ENCODE data around the gene CPLANE1. TPM values are rescaled to one million over a fixed set of nuclear protein-coding genes. Genes with fewer than 3 reads are reported as not detected.
"Not testable (repeated sequence)": the region's sequence is repeated elsewhere in the genome, so short reads cannot be mapped to it uniquely, and the experiment has no call there.

Gene CPLANE1
- polyA plus RNA-seq, 4 donors = 23.8 to 35.6 (median 31.0) TPM

DNA sequence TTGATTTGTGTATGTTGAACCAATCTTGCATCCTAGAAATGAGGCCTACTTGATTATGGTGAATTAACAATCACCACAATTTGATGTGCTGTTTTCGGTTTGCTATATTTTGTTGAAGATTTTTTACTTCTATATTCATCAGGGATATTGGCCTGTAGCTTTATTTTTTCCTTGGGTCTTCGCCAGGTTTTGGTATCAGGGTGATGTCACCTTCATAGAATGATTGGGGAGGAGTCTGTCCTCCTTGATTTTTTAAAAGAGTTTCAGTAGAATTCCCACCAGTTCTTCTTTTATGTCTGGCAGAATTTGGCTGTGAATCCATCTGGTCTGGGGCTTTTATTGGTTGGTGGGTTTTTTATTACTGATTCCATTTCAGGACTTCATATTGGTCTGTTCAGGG, 115.2 kb downstream of the CPLANE1 start:
- DNase-seq (ENCODE audit: low read depth in 4 of 4, low spot score in 2 of 4) = no peak

DNA sequence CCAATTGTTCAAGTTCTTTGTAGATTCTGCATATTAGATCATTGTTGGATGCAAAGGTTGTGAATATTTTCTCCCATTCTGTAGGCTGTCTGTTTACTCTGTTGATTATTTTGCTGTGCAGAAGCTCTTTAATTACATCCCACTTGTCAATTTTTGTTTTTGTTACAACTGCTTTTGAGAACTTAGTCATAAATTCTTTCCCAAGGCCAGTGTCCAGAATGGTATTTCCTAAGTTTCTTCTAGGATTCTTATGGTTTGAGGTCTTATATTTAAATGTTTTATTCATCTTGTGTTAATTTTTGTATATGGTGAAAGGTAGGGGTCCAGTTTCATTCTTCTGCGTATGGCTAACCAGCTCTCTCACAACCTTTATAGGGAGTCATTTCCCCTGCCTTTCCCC, 116.5 kb downstream of the CPLANE1 start:
- no peak for DNase-seq (ENCODE audit: low read depth in 4 of 4, low spot score in 2 of 4)

DNA sequence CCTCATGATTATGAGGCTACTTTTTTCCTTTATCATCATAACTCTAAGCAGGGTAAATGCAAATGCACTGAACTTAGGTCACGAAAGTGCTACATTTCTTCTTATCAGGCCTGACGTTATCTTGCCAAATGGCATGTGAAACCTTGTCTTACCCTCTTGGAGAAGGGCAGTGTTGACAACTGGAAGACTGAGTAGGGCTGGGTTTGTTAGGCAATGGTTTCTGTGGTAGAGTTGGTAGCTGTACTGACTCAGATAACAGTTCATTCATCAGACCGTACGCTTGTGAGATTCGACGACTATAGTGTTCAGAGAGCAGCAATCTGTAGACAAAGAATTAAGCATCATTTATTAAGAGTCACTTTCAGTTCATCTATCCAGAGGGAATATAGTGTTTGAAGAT, 127.7 kb downstream of the CPLANE1 start:
- DNase-seq (ENCODE audit: low read depth in 4 of 4, low spot score in 2 of 4) = no peak

DNA sequence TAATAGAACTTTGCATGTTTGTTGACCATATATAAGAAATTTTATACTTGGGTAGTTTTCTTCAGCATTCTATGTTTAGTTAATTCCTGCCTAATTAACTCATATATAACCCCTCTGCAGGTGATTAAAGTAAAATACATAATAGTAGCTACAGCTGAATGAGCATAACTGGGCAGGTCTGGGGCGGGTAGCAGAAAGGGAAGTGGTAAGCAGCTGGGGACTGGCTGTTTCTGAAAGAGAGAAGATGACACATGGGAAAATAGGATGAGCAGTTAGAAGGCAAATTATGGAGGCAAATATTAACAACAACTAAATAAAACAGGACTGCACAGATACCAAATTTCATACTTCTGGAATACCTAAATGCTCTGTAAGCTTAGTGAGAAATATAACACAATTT, 128.1 kb downstream of the CPLANE1 start:
- DNase-seq (ENCODE audit: low read depth in 4 of 4, low spot score in 2 of 4) = no peak

DNA sequence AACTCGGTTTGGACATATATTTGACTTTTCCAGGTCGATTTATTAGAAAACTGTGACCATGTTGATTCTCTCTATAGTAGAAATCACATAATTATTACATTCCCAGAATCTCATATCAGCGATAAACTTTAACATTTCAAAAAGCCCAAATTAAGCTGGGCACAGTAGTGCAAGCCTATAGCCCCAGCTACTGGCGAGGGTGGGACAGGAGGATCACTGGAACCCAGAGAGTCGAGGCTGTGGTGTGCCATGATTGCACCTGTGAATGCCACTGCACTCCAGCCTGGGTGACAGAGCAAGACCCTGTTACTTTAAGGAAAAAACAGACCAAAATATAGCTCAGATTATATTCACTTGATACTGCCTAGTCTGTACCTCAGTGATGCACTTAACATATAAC, 128.9 kb downstream of the CPLANE1 start:
- no peak for DNase-seq (ENCODE audit: low read depth in 4 of 4, low spot score in 2 of 4)

DNA sequence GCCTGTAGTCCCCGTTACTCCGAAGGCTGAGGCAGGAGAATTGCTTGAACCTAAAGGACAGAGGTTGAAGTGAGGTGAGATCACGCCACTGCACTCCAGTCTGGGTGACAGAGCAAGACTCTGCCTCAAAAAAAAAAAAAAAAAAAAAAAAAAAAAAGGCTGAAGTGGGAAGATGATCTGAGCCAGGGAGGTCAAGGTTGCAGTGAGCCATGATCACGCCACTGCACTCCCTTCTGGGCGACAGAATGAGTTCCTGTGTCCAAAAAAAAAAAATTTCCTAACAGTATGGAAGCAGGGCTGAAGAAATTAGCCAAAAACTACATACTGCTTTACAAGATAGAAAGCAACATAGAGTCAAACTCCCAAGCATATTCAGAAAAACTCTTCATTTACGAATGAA, 132.8 kb downstream of the CPLANE1 start:
- DNase-seq (ENCODE audit: low read depth in 4 of 4, low spot score in 2 of 4) = no peak

DNA sequence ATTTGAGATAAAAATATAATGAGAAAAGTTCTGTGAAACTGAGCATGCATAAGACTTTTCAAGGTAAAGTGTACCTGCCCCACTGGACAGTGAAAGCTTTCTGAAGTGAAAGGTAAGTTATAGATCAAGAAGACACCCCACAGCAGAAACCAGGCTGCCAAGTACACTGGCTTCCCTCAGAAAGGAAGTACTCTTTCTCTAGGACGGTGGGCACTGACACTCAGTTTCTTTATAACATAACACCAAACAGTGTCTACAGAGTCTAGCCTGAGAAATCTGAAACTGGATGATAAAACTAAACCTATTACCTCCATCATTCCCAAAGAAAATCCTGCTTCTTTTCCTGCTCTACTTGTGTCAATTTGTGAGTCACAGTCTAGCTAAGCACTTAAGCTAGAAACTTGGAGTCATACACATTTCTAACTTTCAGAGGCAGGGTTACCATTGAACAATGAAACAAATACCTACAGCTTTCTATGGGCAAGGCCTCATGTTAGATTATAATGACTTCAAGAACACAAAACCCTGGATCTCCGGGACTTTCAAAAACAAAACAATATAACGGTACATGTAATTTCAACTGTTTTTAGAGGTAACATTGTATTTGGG, 136.7 kb downstream of the CPLANE1 start:
- no peak for DNase-seq (ENCODE audit: low read depth in 4 of 4, low spot score in 2 of 4)

DNA sequence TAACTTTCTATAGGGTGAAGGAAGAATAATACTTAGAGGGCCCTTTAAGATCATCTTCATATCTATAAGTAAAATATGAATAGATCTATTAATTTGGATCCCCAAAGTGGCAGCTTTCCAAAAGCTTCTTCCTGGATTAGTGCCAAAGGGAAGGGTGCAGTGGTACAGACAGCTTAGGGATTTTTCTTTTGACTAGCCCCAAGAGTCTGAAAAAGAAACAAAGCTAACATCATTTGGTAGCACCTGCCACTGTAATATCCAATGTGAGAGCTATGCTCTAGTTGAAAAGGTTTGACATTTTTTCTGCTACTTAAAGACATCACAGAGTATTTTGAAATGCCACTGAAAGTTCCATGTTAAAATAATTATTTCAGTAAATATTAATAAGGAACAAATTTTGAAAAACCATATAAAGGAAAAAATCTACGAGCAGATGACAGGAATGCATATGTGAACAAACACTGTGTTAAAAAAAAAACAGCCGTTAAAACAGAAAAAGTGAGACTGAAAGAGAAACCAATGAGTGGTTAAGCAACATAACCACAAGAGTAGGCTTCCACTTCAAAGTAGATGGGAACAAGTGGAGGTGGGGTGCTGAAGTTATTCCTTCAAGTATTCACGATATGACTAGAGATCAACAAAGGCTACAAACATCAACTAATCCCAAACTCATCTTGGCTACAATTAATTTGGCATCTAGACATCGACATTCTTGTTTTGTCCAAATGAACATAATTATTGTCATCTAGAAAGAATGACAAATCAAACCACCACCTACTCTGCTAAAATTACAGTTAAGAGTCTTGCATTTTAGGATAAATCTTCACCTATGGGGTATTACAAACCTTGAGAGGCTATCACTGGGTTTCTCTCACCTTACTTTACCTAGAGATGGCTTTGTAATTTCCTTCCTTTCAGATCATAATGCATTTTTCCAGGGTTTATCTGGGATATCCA, 137.5 kb downstream of the CPLANE1 start:
- no peak for DNase-seq (ENCODE audit: low read depth in 4 of 4, low spot score in 2 of 4)

DNA sequence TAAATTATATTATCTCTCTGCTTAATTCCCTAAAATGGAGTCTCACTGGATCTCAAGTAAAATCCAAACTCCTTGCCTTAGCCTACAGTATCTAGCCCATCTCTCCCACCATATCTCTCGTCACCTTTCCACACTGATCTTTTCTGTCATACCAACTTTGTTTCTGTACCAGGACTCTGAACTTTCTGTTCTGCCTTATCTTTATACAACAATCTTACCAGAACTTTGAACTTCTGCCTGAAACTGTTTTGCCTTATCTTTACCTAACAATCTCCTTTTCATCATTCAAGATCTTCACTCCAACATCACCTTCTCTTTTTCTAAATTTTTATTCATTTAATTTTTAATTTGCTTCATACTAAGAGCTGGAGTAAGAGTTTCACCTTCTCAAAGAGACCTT, 139.0 kb downstream of the CPLANE1 start:
- no peak for DNase-seq (ENCODE audit: low read depth in 4 of 4, low spot score in 2 of 4)

DNA sequence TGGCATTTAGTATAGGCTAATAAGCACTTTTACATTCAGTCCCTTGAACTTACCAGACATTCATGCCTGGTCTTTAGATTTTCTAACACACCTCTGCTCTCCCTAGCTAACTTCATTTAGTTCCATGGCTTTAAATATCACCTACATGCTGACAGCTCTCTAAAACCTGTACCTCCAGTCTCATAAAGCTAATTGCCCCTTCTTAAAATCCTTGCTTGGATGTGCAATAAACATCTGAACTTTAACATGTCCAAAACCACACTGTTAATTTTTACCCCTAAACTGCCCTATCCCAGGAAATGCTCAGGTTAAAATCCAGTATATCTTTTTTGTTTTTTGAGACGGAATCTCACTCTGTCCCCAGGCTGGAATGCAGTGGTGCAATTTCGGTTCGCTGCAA, 139.8 kb downstream of the CPLANE1 start:
- no peak for DNase-seq (ENCODE audit: low read depth in 4 of 4, low spot score in 2 of 4)

DNA sequence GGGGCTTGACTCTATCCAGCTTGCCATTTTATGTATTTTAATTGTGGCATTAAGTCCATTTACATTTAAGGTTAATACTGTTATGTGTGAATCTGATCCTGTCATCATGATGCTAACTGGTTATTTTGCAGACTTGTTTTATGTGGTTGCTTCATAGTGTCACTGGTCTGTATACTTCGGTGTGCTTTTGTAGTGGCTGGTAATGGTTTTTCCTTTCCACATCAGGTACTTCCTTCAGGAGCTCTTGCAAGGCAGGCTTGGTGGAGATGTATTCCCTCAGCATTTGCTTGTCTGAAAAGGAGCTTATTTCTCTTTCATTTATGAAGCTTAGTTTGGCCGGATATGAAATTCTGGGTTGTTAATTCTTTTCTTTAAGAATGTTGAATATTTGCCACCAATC, 145.9 kb downstream of the CPLANE1 start:
- DNase-seq (ENCODE audit: low read depth in 4 of 4, low spot score in 2 of 4) = no peak

DNA sequence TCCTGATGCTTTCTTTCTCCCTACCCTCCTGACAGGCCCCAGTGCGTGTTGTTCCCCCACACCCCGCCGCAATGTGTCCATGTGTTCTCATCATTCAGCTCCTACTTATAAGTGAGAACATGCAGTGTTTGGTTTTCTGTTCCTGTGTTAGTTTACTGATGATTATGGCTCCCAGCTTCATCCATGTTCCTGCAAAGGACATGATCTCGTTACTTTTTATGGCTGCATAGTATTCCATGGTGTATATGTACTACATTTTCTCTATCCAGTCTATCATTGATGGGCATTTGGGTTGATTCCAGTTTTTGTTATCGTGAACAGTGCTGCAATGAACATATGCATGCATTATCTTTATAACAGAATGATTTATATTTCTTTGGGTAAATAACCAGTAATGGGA, 149.9 kb downstream of the CPLANE1 start:
- not testable (repeated sequence) for DNase-seq (ENCODE audit: low read depth in 4 of 4, low spot score in 2 of 4)

DNA sequence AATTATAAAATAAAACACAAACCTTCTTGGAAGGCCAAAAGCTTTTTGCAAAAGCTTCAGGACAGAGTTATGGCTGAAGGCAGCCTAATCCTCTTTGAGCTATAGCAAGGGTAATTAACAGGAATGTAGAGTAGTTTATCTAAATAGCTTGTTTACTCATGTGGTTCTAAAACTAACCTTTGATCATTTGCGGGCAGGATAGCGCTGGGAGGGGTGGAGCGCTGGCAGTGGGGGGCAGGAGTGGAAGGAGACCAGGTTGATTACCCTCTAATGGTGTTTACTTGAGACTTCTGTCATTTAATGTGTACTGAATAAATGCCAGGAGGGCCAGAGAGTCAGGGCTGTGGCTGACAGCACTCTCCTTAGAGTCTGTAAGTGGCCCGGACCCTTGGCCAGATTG, 155.4 kb downstream of the CPLANE1 start:
- DNase-seq (ENCODE audit: low read depth in 4 of 4, low spot score in 2 of 4) = not testable (repeated sequence)

DNA sequence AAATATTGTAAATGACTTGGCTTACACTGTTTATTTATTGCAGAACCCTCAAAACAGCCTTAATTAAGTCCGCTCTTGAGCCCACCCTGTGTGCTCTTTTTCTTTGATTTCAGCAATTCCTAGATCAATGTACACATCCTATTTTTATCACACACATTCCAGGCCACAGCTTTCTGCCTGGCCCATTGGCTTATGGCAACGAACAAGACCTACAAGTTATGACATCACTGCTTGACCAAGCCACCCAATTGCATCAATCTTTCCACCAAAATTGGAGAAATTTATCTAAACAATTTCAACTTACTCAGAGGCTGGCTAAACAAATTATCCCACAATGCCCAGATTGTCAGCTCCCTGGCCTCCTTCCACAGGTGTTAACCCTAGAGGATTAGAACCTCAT, 158.4 kb downstream of the CPLANE1 start:
- no peak for DNase-seq (ENCODE audit: low read depth in 4 of 4, low spot score in 2 of 4)

DNA sequence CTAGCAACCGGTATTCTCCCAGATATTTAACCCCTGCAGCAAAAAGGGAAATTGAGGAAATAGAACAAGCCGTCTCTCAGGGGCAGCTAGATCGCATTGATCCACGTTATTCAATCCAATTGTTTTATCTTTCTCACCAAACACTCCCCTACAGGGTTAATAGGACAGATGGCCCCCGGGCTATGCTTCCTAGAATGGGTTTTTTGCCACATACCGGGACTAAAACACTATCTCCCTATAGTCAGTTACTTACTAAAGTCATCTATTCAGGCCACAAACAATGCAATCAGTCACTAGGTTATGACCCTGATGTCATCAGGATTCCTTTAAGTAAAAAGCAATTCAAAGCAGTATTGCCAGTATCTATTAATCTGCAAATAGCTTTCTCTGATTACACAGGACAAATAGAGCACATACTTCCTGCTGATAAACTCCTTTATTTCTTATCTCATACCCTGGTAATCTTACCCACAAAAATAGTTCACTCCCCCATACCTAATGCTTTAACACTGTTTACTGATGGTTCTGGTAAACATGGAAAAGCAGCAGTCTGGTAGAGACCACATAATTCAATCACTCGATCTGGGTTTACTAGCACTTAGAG, 159.0 kb downstream of the CPLANE1 start:
- no peak for DNase-seq (ENCODE audit: low read depth in 4 of 4, low spot score in 2 of 4)

DNA sequence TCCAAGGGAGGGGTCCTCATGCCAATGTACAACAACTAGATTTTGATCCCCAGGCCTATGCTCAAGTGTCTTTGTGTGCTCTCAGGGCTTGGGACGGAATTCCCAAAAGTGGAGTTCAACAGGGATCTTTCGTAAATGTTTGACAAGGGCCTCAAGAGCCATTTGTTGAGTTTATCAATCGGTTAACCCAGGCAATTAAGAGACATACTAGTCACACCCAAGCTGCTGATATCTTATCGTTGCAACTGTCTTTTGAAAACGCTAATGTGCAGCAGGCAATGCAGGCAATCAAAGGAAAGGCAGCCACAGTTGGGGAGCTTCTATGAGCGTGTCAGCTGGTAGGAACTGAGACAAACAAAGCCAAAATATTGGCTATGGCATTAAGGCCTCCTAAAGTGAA, 161.2 kb downstream of the CPLANE1 start:
- DNase-seq (ENCODE audit: low read depth in 4 of 4, low spot score in 2 of 4) = no peak

DNA sequence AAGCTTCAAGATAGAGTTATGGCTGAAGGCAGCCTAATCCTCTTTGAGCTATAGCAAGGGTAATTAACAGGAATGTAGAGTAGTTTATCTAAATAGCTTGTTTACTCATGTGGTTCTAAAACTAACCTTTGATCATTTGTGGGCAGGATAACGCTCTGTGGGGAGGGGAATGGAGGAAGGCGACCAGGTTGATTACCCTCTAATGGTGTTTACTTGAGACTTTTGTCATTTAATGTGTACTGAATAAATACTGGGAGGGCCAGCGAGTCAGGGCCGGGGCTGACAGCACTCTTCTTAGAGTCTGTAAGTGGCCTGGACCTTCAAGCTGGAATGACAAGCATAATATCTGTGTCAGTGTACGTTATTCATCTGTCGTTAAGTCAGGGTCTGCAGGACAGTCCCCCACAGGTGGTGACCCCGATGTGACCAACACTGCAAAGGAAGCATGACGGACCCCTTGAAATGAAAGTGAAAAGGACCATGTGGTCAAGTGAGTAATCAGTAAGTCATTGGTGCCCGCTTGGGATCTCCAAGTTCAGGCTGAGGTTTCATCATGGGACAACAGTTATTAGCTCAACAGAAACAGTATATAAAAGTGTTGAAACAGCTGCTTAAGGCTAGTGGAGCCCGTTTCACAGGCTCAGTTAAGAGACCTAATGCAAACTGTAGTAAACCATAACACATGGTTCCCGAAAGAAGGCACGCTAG, 162.6 kb downstream of the CPLANE1 start:
- no peak for DNase-seq (ENCODE audit: low read depth in 4 of 4, low spot score in 2 of 4)

DNA sequence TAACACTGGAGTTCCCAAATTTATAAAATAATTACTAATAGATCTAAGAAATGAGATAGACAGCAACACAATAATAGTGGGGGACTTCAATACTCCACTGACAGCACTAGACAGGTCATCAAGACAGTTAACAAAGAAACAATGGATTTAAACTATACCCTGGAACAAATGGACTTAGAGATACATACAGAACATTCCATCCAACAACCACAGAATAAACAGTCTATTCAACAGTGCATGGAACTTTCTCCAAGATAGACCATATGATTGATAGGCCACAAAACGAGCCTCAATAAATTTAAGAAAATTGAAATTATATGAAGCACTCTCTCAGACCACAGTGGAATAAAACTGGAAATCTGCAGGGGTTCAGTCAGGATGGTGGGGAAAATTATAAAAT, 163.2 kb downstream of the CPLANE1 start:
- not testable (repeated sequence) for DNase-seq (ENCODE audit: low read depth in 4 of 4, low spot score in 2 of 4)

DNA sequence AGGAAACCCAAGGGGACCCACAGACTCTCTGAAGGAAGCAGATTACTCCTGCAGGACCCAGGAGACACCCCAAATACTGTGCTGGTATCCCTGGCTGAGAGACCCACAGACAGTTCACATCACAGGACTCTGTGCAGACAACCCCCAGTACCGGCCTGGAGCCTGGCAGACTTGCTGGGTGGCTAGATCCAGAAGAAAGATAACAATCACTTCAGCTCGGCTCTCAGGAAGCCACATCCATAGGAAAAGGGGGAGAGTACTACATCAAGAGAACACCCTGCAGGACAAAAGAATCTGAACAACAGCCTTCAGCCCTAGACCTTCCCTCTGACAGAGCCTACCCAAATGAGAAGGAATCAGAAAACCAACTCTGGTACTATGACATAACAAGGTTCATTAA, 166.2 kb downstream of the CPLANE1 start:
- DNase-seq (ENCODE audit: low read depth in 4 of 4, low spot score in 2 of 4) = not testable (repeated sequence)

DNA sequence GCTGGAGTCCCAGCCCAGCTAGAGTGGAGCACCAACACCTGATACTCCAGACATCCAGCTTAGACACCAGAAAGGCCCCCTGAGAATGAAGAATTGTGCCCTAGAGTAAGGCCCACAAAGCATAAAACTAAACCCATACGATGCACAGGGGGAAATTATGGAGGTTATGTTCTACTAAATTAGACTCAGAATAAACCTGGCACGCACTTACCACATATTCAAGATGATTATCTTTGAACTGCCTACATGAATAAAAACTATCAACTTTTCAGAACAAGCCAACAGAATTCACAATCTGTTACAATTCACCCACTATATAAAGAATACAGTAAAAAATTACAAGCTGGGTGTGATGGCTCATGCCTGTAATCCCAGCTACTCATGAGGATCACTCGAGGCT, 168.5 kb downstream of the CPLANE1 start:
- no peak for DNase-seq (ENCODE audit: low read depth in 4 of 4, low spot score in 2 of 4)

DNA sequence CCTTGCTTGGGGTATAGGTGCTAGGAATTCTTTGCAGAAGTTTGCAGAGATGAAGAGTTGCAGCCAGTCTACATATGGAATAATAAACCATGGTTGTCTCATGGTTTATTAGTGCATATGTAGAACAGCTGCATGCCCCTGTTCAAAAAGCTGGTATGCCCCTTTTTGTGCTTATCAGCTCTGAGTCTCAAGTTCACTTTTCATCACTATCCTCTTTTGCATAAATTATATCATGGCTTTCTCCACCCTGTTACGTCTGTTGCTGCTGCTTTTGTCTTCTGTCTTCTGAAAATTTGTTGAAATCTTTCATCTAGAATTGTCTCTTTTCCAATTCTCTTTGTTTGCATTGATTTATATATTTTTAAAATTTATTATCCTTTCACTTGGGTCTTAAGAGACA, 172.0 kb downstream of the CPLANE1 start:
- DNase-seq (ENCODE audit: low read depth in 4 of 4, low spot score in 2 of 4) = no peak

All from left renal cortex interstitium (tissue), 4 donors.